ENCODE results near the gene RARG.
"Not testable (repeated sequence)": the region's sequence is repeated elsewhere in the genome, so short reads cannot be mapped to it uniquely, and the experiment has no call there.

The RARG gene

DNA sequence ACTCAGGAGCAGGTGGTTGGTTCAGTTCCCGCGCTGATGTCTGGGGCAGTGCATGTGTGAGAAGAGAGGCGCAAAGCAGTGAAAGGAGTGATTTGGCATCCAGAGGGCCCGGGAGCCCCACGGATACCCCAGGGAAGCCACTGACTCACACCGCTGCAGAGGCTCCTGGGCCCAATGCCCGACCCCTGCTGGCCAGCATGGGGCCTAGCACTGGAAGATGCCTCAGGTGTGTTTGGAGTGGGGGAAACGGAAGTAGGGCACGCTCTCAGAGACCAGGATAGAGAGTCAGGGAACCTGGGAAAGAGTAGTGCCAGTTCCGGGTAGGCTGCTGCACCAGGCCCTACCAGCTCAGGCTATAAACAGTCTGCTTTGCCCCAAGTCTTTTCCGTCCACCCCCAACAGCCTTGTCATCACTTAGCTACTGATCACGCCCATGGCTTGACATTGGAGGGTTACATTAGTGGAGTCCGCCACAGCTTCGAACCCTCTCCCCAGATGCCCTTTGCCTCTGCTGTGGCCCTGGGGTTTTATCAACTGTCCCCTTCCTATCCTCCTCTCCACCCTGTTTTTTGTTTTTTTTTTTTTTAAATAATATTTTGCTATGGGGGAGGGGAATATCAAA is 41.8 kb downstream of the RARG start:
- peak; percentile 60 for DNase-seq

DNA sequence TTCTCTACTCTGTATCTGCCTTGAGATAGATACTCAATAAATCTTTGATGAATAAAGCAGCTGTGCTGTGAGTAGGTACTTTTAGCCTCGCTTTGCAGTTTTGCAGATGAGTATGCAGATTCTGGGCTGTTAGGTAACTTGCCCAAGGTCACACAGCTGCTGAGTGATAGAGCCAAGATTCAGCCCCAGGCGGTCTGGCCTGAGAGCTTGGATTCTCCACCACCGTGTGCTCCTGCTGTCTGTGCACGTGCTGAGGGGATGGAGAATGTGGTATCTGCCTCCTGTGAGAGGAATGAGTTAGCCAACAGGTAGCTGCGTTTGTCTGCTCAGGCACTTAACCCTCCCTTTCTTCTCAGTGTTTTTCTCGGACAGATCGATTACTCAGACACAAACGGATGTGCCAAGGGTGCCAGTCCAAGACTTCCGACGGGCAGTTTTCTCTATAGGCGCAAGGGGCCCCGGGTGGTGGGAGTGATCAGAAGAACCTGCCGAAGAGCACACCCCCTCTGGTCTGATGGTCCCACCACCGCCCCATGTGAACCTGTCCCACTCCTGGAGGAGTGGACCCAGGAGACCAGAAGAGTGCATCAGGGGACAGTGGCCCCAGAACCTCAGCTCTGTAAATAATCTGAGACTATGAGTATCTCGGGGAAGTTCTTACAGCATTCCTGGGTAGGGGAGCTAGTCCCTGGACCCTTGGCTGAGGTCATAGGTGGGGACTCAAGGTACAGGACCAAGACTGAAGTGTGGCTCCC is 44.7 kb downstream of the RARG start:
- DNase-seq = no peak

DNA sequence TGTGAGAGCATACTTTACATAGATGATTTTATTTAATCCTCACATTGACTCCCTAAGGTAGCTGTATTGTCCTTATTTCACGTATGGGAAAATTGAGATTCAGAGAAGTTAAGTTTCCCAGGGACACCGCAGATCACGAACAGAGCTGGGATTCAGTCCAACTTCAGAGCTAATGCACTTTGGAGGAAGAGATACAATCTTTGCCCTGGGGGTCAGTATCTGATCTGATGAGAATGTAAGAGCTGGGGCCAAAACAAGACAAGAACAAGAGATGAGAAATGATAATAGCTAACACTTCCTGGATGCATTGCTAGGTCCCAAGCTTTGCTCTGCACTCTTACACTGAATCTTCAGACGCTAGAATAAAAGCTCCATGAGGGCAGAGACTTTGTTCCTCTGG is 45.3 kb downstream of the RARG start:
- no peak for DNase-seq

DNA sequence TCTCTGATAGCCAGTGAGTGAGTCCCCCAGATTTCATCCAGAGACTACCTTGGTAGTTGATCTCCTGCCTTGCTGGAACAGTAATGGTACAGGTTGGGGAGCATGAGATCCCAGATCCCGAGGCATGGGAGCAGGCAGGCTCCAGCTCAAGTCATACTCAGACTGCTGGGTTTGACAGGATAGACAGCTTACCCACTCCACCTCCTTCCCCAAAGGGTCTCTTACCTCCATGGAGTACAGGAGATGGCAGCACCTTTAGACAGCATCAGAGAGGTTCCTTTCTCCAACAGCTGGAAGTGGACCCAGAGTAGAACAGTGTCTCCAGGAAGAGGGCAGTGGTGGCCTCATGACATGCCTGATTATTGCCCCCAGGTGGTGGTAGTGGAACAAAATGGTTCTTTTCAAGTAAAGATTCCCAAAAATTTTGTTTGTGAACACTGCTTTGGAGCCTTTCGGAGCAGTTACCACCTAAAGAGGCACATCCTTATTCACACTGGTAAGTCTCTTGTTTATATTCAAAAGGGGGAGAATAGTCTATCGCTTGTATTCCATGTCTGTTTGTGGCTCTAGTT is 46.3 kb downstream of the RARG start:
- no peak for DNase-seq

DNA sequence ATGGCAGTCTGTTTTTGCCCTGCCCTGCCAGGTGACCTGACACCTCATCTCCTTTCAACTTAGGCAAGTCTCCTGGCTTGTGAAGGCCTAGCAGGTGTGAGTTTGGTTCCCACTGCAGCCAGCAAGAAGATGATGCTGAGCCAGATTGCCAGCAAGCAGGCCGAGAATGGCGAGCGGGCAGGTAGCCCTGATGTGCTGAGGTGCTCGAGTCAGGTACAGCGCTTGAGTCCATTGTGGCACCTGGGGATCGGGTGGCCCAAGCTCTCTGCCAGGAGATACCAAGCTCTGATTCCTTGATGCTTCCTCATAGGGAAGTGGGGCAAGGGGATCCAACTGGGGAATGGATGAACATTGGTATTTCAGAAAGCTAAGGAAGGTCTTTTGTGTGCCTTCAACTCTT is 47.2 kb downstream of the RARG start:
- no peak for DNase-seq

DNA sequence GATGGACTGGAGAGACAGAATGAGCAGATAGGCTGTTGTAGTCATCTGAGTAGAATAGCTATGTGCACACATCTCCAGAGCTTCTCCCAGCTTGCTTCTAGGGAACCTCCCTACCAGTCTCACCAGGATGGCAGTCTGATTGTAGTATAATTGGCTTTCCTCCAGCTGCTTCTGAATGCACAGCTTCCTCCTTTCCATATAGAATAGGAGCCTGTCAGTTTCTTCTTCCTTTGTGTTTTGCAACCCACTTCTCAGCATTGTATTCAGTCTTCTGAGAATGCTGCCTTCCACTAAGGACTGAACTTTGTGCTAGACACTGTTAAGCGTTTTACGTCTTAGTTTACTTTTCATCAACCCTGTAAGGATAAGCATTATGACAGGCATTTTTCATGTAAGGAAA is 49.1 kb downstream of the RARG start:
- peak; percentile 88 for DNase-seq

DNA sequence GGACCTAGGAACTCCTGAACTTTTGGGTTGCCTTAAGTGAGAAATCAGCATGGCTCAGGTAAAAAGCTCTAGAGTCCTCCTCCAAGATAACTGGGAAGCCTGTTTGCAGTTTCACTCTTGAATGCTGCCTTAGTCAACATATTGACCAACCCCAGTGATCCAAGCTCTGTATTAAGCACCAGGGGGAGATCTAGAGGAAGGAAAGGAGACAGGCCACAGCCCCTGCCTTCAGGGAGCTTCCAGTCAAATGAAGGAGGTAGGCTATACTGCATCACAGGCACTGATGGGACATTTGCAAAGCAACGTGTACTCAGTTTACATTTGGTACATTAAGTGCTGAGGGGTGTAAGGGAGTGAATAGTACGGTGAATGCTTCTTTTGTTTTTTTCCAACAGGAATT is 50.1 kb downstream of the RARG start:
- DNase-seq = no peak

GRCh38 chr12:53180931-53181645 is 50.9 kb downstream of the RARG start:
- peak; percentile 77 for DNase-seq

GRCh38 chr12:53180220-53180930 is 51.6 kb downstream of the RARG start, which contains the start of the genes CSAD and ZNF740:
CSAD (minus strand) TSS chr12:53180925; CDS start chr12:53173470, 7,455 bp downstream.
ZNF740 (plus strand) TSS chr12:53180722; CDS start chr12:53181984, 1,262 bp downstream.
- DNase-seq = peak; percentile 98

GRCh38 chr12:53179687-53180219 is 52.3 kb downstream of the RARG start:
- no peak for DNase-seq

DNA sequence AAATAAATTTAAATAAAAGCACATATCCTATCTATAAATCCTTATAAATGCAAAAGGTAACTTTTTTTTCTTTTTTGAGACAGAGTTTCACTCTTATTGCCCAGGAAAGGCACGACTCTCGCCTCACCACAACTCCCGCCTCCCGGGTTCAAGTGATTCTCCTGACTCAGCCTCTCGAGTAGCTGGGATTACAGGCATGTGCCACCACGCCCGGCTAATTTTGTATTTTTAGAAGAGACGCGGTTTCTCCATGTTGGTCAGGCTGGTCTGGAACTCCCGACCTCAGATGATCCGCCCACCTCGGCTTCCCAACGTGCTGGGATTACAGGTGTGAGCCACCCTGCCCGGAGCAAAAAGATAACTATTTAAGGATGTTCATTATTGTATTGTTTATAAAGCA is 53.2 kb downstream of the RARG start:
- DNase-seq = not testable (repeated sequence)

- DNase-seq = not testable (repeated sequence)
Observed at GRCh38 chr12:53177447-53177846, 54.6 kb downstream of the RARG start.

DNA sequence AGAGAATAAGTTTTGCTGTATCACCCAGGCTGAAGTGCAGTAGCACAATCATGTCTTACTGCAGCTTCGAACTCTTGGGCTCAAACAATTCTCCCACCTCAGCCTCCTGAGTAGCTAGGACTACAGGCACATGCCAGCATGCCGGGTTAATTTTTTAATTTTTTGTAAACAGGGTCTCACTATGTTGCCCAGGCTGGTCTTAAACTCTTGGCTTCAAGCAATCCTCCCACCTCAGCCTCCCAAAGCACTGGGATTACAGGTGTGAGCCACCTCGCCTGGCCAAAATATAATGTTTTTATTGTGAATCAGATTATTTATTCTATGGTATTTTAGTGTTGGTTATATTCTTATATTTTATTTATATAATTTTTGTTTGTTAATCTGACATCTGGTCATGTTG is 55.3 kb downstream of the RARG start:
- no peak for DNase-seq

- peak; percentile 70 for DNase-seq
Observed at GRCh38 chr12:53174881-53175491, 57.0 kb downstream of the RARG start.

- no peak for DNase-seq
Observed at GRCh38 chr12:53173085-53173715, 58.8 kb downstream of the RARG start.

DNA sequence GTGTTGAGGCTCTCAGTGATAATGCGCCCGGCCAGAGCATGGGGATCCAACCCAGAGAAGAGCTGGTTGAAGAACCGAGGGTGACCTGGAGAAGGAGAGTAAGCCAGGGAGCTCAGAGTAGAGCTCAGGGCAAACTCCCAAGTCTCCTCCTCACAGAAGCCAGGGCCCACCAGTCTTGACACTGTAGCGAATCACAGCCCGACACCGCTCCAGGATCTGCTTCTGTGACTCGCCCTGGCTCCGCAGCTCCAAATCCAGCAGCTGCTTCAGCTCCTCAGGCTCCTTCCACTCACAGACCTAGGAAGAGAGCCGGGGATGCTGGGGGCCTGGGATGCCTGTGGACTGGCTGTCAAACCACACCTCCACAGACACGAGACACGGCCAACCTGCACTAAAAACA is 59.7 kb downstream of the RARG start:
- no peak for DNase-seq

GRCh38 chr12:53171725-53172329 is 60.2 kb downstream of the RARG start:
- DNase-seq = peak; percentile 34

DNA sequence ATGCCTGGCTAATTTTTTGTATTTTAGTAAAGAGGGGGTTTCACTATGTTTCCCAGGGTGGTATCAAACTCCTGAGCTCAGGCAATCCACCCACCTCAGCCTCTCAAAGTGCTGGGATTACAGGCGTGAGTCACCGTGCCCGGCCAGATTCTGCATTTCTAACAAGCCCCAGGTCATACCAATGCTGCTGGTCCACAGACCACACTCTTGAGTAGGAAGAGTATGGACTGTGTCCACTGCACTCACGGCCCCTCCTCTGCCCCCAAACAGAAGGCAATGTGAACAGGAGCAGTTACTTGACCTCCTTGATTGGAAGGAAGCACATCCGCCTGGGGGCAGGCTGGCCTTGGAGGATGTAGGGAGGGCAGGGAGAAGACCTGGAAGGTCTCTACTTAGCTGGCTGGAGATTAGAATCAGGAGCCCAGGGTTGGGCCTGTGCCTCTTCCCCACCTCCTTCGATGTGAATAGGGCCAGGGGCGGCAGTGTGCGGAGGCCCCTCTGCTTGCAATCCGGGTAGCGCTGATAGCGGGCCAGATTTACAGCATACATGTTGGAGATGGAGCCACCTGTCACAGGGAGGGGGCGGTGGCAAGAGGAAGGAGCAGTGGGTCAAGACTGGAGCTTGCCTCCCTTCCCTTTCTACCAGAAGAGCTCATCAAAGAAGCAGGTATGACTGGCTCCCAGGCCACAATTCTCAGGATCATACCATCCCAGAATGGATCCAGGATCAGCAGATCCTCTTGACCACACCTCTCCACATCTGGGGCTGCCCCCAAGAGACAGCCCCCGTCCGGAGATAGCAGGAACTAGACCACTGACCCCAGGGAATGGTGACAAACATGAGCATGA is 60.9 kb downstream of the RARG start:
- no peak for DNase-seq

DNA sequence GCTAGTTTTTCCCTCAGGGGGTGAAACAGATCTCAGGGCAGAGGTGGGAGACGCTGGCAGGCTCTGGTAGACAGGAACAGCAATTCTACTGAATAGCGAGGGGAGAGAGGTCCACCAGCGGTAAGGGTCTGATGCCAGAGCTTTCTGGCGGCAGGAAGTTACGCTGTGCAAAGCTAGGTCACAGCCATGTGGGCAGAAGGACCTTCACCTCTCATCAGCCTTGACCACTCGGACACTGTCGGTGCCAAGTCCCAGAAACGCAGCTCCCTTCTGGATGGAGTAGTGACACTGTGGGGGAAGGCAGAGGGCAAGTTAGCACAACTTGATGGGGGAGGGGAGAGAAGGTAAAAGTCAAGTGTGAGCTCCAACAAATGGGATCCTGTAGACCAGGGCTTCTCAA is 61.8 kb downstream of the RARG start:
- no peak for DNase-seq

DNA sequence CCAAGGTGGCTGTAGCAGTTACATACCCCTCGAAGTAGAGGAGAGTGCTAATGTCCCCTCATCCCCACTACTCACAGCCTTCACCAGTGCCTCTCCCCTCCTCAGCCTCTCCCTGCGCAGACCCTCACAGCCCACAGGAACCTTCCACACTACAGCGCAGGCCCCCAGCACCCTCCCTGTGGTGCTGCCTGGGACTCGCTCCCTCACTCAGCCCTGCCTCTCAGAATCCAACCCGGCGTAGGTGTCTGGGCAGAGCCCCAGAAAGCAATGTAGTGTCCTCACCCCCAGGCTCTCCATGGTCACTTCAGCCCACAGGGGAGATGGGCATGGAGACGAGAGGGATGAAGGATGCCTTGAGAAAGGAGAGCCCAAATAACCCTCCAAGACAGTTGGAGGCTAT is 62.4 kb downstream of the RARG start:
- no peak for DNase-seq
